Prostate gland (tissue), 2 donors: ENCODE data around the gene KCNT1. TPM values are rescaled to one million over a fixed set of nuclear protein-coding genes. Genes with fewer than 3 reads are reported as not detected.

Experiments
- DNase-seq: peaks from one replicate; pipeline ENCODE4 v3.0.0-alpha.2; 2019; ENCODE audit warnings: low spot score
- H3K27ac ChIP-seq, 2 donors: fragments of 200-600 bp; sonication (generic); 2 replicates each; pipeline ENCODE4 v1.5.1; 2017 to 2019
- H3K27me3 ChIP-seq: fragments of 200-600 bp; sonication (generic); replicated peaks from 2 replicates; pipeline ENCODE4 v1.5.1; 2019; ENCODE audit not compliant: insufficient read depth
- H3K36me3 ChIP-seq, 2 donors: fragments of 200-600 bp; sonication (generic); 1 replicate in 1 of 2; 2 replicates in 1 of 2; pipeline versions ENCODE4 v1.5.1 to v1.8.1; 2017 to 2019
- H3K4me1 ChIP-seq: fragments of 200-600 bp; sonication (generic); replicated peaks from 2 replicates; pipeline ENCODE4 v1.5.1; 2019
- H3K4me3 ChIP-seq, 2 donors: fragments of 200-600 bp; sonication (generic); 2 replicates each; pipeline ENCODE4 v1.5.1; 2017 to 2019
- H3K9me3 ChIP-seq: fragments of 200-600 bp; sonication (generic); 2 replicates; pipeline ENCODE4 v1.5.1; 2017
- CTCF ChIP-seq, 4 experiments: fragments of 200-600 bp in 2 of 4; fragments of 450-650 bp in 2 of 4; sonication (generic) in 2 of 4; IDR thresholded peaks; 1 replicate in 3 of 4; 2 replicates in 1 of 4; pipeline ENCODE4 v1.5.1; 2016 to 2019; ENCODE audit warnings: antibody characterized with exemption in 4 of 4, mild to moderate bottlenecking in 2 of 4, moderate library complexity in 2 of 4
- POLR2A ChIP-seq: fragments of 450-650 bp; IDR thresholded peaks from one replicate; pipeline ENCODE4 v1.6.1; 2016; ENCODE audit warnings: antibody characterized with exemption, mild to moderate bottlenecking
- POLR2AphosphoS5 ChIP-seq: sonication (generic); formaldehyde crosslinking; IDR thresholded peaks from one replicate; pipeline ENCODE4 v1.6.1; 2017; ENCODE audit warnings: antibody characterized with exemption
- WGBS: methylation state at CpG from one replicate; pipeline ENCODE4 v1.1.5; 2018; 5-methylcytosine and 5-hydroxymethylcytosine counted together
- intact Hi-C: fragments of 100-400 bp; cut with DNase I; formaldehyde crosslinking; loops from one replicate; pipeline ENCODE4 v1.14.2; 2022
- total RNA-seq, 2 donors: library from RNA; depleted of rRNA; stranded (reverse); fragments of >200 nt; gene quantifications; one replicate each; pipeline ENCODE4 v1.1.0, GENCODE V29; 2016

KCNT1 gene
- total RNA-seq, 2 donors from 2014 or later, result 0.09 to 3.0 TPM

GRCh38 chr9:135739271-135740220 is 37.6 kb downstream of the KCNT1 start:
- peaks cover 23% of the 10 kb centered on the region for H3K27me3 ChIP-seq
- intact Hi-C loops, result no loop called here
- no peaks in the 10 kb centered on the region for H3K4me1 ChIP-seq
- H3K9me3 ChIP-seq, result no peaks in the 10 kb centered on the region
- 58% methylated on average over 28 of the region's 28 CpGs for WGBS
- TF ChIP-seq CTCF (IDR thresholded peaks at IDR 0.05) (no peak), POLR2A (no peak), POLR2AphosphoS5 (no peak)
- no peak overlapping the region for H3K27ac ChIP-seq
- H3K36me3 ChIP-seq, result no peaks in the 10 kb centered on the region
- no peak overlapping the region for H3K4me3 ChIP-seq
- DNase-seq, result no peak

DNA sequence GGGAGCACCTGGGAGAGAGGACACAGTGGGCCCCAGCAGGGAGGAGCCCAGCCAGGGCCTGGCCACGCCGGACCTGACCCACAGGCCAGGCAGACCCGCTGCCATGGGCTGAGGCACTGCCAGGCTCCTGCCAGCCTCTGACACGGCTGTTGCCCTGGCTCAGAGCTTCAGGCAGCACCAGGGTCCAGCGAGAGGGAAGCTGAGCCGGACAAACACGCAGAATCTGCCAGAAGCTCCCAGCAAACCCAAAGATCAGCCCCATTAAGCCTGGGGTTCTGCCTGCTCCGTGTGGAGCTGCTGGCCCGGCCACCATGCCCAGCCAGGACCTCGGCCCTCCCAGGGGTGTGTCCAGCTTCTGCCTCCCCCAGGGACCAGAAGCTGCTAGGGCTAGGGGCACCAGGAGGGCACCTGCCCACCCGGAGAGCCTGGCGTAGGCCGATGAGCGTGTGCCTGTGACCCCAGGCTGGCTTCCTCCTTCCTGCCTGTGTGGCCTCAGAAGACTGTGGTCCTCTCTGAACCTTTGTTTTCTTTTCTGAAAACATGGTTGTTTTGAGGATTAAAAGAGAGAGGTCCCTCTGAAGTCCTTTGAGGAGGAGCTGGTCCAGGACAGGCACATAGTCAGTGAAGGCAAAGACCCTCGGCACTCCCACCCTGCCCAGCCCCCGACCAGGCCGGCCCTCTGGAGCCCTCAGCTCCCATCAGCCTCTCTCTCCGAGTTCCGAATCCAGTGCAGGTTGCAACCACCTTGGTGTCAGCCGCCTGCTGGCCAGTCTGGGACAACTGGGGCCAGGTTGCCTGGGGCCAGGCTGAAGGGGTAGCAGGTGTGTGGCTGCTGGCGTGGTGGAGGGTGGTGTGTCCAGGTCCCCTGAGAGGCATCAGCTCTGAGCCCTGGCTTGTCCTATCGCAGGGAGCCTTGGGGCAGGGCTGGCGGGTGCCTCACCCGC is 39.6 kb downstream of the KCNT1 start:
- intact Hi-C loops, result no loop called here
- Histone ChIP-seq H3K4me1 (no peaks in the 10 kb centered on the region), H3K36me3 (no peaks in the 10 kb centered on the region), H3K9me3 (no peaks in the 10 kb centered on the region), H3K4me3 (no peak overlapping the region), H3K27me3 (peaks cover 18% of the 10 kb centered on the region), H3K27ac (no peak overlapping the region)
- TF ChIP-seq POLR2AphosphoS5, result no peak
- no peak for TF ChIP-seq POLR2A
- no peak for TF ChIP-seq CTCF (IDR thresholded peaks at IDR 0.05)
- DNase-seq, result no peak
- 84% methylated on average over 24 of the region's 24 CpGs for WGBS

- Histone ChIP-seq H3K36me3 (no peaks in the 10 kb centered on the region), H3K9me3 (no peaks in the 10 kb centered on the region), H3K27me3 (peaks cover 10% of the 10 kb centered on the region), H3K4me3 (no peak overlapping the region), H3K4me1 (no peaks in the 10 kb centered on the region), H3K27ac (no peak overlapping the region)
- WGBS, result 53% methylated on average over 9 of the region's 14 CpGs
- no peak for DNase-seq
- no peak for TF ChIP-seq POLR2AphosphoS5
- TF ChIP-seq CTCF (IDR thresholded peaks at IDR 0.05), result no peak
- intact Hi-C loops, result no loop called here
Measured at GRCh38 chr9:135743021-135743420, 41.0 kb downstream of the KCNT1 start.

- WGBS, result 82% methylated on average over 23 of the region's 25 CpGs
- Histone ChIP-seq H3K27ac (no peak overlapping the region), H3K4me1 (no peaks in the 10 kb centered on the region), H3K4me3 (no peak overlapping the region), H3K27me3 (peaks cover 6% of the 10 kb centered on the region), H3K36me3 (no peaks in the 10 kb centered on the region), H3K9me3 (no peaks in the 10 kb centered on the region)
- no peak for DNase-seq
- intact Hi-C loops, result no loop called here
- no peak for TF ChIP-seq CTCF (IDR thresholded peaks at IDR 0.05)
- TF ChIP-seq POLR2AphosphoS5, result no peak
- no peak for TF ChIP-seq POLR2A
Measured at GRCh38 chr9:135743546-135744332, 41.8 kb downstream of the KCNT1 start.
